Muscle of leg (tissue), 16 donors: Measurements from ENCODE around the gene EIF1AD. TPM values are rescaled to one million over a fixed set of nuclear protein-coding genes. Genes with fewer than 3 reads are reported as not detected.

Source experiments
- DNase-seq: peaks from one replicate; pipeline ENCODE4 v3.0.0; 2013
- H3K27ac ChIP-seq: one replicate; pipeline ENCODE4 v1.5.1; 2013; ENCODE audit warnings: mild to moderate bottlenecking, low read length, control low read depth
- H3K27me3 ChIP-seq: one replicate; pipeline ENCODE4 v1.6.1; 2013; ENCODE audit warnings: low read length; ENCODE audit not compliant: control insufficient read depth, insufficient read depth
- H3K36me3 ChIP-seq: one replicate; pipeline ENCODE4 v1.6.1; 2013; ENCODE audit warnings: low read length; ENCODE audit not compliant: control insufficient read depth, insufficient read depth
- H3K4me1 ChIP-seq: one replicate; pipeline ENCODE4 v1.6.1; 2013; ENCODE audit warnings: low read length; ENCODE audit not compliant: control insufficient read depth, insufficient read depth
- H3K4me3 ChIP-seq: one replicate; pipeline ENCODE4 v1.5.1; 2013; ENCODE audit warnings: low read length, control low read depth
- H3K9me3 ChIP-seq: replicated peaks from 2 replicates; pipeline ENCODE4 v1.6.1; 2013; ENCODE audit warnings: low read depth, low read length; ENCODE audit not compliant: control insufficient read depth
- whole genome bisulfite sequencing: methylation state at CpG from one replicate; pipeline ENCODE4 v1.1.5; 2013; ENCODE audit warnings: missing lambda C conversion rate; ENCODE audit not compliant: insufficient coverage; 5-methylcytosine and 5-hydroxymethylcytosine counted together
- long read RNA-seq, 11 donors: transcript quantifications; one replicate each; lab custom pipeline, GENCODE V29; 2026
- polyA plus RNA-seq, 8 donors: library from polyadenylated mRNA; unstranded; fragments of 120-200 nt; gene quantifications; one replicate each; pipeline versions ENCODE4 v1.2.1 to v1.2.3, GENCODE V29; 2013; ENCODE audit warnings: inconsistent platforms in 1 of 8, low replicate concordance in 1 of 8; ENCODE audit not compliant: insufficient read length in 8 of 8, insufficient read depth in 1 of 8
- total RNA-seq: library from RNA; stranded (reverse); fragments of 120-200 nt; gene quantifications from one replicate; pipeline ENCODE4 v1.2.4, GENCODE V29; 2013

EIF1AD gene
- total RNA-seq, result 26.0 TPM
- polyA plus RNA-seq, result 10 to 100 TPM; 15.9 to 21.3 (median 18.6) TPM
- long read RNA-seq, donor 1, partial matches to known transcripts, result 0 of 3 reads
- long read RNA-seq, donor 1, other reads (novel, unspliced or antisense), result 0 of 3 reads
- long read RNA-seq, donor 2, result 0 reads
- long read RNA-seq, donor 3, partial matches to known transcripts, result 37 of 218 reads
- long read RNA-seq, donor 3, other reads (novel, unspliced or antisense), result 179 of 218 reads
- long read RNA-seq, donor 4, partial matches to known transcripts, result 0 of 4 reads
- long read RNA-seq, donor 4, other reads (novel, unspliced or antisense), result 0 of 4 reads
- long read RNA-seq, donor 5, partial matches to known transcripts, result 0 of 8 reads
- long read RNA-seq, donor 5, other reads (novel, unspliced or antisense), result 0 of 8 reads
- long read RNA-seq, donor 6, partial matches to known transcripts, result 370 of 418 reads
- long read RNA-seq, donor 6, other reads (novel, unspliced or antisense), result 41 of 418 reads
- long read RNA-seq, donor 7, partial matches to known transcripts, result 0 of 6 reads
- long read RNA-seq, donor 7, other reads (novel, unspliced or antisense), result 0 of 6 reads
- long read RNA-seq, donor 8, partial matches to known transcripts, result 0 of 3 reads
- long read RNA-seq, donor 8, other reads (novel, unspliced or antisense), result 0 of 3 reads
- long read RNA-seq, donor 9, partial matches to known transcripts, result 42 of 227 reads
- long read RNA-seq, donor 9, other reads (novel, unspliced or antisense), result 181 of 227 reads
- long read RNA-seq, donor 10, partial matches to known transcripts, result 0 of 5 reads
- long read RNA-seq, donor 10, other reads (novel, unspliced or antisense), result 0 of 5 reads
- long read RNA-seq, donor 11, partial matches to known transcripts, result 0 of 2 reads
- long read RNA-seq, donor 11, other reads (novel, unspliced or antisense), result 0 of 2 reads

GRCh38 chr11:66001942-66002647, at the start of gene EIF1AD, which contains the start of gene BANF1:
EIF1AD (minus strand) TSS chr11:66002157; CDS start chr11:66000389, 1,768 bp downstream.
BANF1 (plus strand) TSS chr11:66002503; CDS start chr11:66003251, 748 bp downstream.
- under 1% methylated on average over 55 of the region's 55 CpGs for WGBS
- Histone ChIP-seq H3K4me3 (peak within 1 kb of the TSS; percentile 88), H3K9me3 (no peaks in the 10 kb centered on the region), H3K27me3 (no peaks in the 10 kb centered on the region), H3K4me1 (peaks cover 18% of the 10 kb centered on the region), H3K36me3 (peaks cover 53% of the 10 kb centered on the region), H3K27ac (peak within 1 kb of the TSS; percentile 99)
- peak; percentile 99 for DNase-seq

GRCh38 chr11:66051371-66051765, 49.4 kb upstream of the EIF1AD start:
- DNase-seq, result no peak
- 7% methylated on average over 10 of the region's 12 CpGs for WGBS
- H3K4me1 ChIP-seq, result peaks cover 23% of the 10 kb centered on the region
- H3K27me3 ChIP-seq, result peaks cover 19% of the 10 kb centered on the region
- H3K27ac ChIP-seq, result peak overlapping the region; percentile 97
- H3K4me3 ChIP-seq, result peak overlapping the region; percentile 92
- H3K9me3 ChIP-seq, result no peaks in the 10 kb centered on the region
- peaks cover 28% of the 10 kb centered on the region for H3K36me3 ChIP-seq

GRCh38 chr11:66050581-66051231, 48.7 kb upstream of the EIF1AD start:
- H3K4me1 ChIP-seq, result peaks cover 23% of the 10 kb centered on the region
- H3K4me3 ChIP-seq, result no peak overlapping the region
- H3K27ac ChIP-seq, result peak overlapping the region; percentile 97
- peaks cover 21% of the 10 kb centered on the region for H3K27me3 ChIP-seq
- WGBS, result 83% methylated on average over 3 of the region's 5 CpGs
- DNase-seq, result no peak
- H3K36me3 ChIP-seq, result peaks cover 26% of the 10 kb centered on the region
- no peaks in the 10 kb centered on the region for H3K9me3 ChIP-seq

GRCh38 chr11:66048547-66049323, 46.8 kb upstream of the EIF1AD start, which contains the start of gene GAL3ST3:
GAL3ST3 (minus strand) TSS chr11:66049161; CDS start chr11:66045415, 3,746 bp downstream.
- Histone ChIP-seq H3K9me3 (no peaks in the 10 kb centered on the region), H3K27me3 (peaks cover 21% of the 10 kb centered on the region), H3K36me3 (peaks cover 10% of the 10 kb centered on the region), H3K27ac (no peak within 1 kb of the TSS), H3K4me3 (no peak within 1 kb of the TSS), H3K4me1 (peaks cover 27% of the 10 kb centered on the region)
- WGBS, result 3% methylated on average over 19 of the region's 39 CpGs
- DNase-seq, result no peak

- H3K4me3 ChIP-seq, result no peak overlapping the region
Observed at GRCh38 chr11:66047541-66048365, 45.8 kb upstream of the EIF1AD start.

DNA sequence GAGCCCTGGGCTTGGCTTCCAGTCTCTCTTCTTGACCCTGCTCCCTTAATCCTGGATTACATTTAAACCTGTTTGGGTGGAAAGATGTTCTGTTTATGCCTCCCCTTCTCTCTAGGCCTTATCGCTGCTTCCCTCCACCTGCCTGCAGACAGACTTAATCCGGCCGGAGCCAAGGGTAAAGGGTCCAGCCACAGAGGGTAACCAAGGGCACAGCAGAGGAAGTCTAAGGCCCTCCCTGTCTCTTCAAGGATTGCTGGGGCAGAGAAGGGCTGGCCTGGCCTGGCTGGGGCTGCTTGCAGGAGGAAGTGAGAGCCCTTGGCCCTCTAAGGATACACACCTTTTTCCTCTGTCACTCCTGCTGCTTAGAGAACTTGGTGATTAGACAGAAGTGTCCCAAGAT, 44.9 kb upstream of the EIF1AD start:
- DNase-seq, result no peak
- Histone ChIP-seq H3K36me3 (no peaks in the 10 kb centered on the region), H3K4me1 (peaks cover 19% of the 10 kb centered on the region), H3K4me3 (no peak overlapping the region), H3K27me3 (peaks cover 21% of the 10 kb centered on the region), H3K9me3 (no peaks in the 10 kb centered on the region), H3K27ac (no peak overlapping the region)
- WGBS, result 79% methylated on average over 2 of the region's 3 CpGs

More at GRCh38 chr11:66047541-66048365, 45.8 kb upstream of the EIF1AD start:
- Histone ChIP-seq H3K27me3 (peaks cover 21% of the 10 kb centered on the region), H3K9me3 (no peaks in the 10 kb centered on the region), H3K27ac (no peak overlapping the region), H3K36me3 (peaks cover under 1% of the 10 kb centered on the region), H3K4me1 (peaks cover 19% of the 10 kb centered on the region)
- 71% methylated on average over 9 of the region's 11 CpGs for WGBS
- DNase-seq, result no peak

DNA sequence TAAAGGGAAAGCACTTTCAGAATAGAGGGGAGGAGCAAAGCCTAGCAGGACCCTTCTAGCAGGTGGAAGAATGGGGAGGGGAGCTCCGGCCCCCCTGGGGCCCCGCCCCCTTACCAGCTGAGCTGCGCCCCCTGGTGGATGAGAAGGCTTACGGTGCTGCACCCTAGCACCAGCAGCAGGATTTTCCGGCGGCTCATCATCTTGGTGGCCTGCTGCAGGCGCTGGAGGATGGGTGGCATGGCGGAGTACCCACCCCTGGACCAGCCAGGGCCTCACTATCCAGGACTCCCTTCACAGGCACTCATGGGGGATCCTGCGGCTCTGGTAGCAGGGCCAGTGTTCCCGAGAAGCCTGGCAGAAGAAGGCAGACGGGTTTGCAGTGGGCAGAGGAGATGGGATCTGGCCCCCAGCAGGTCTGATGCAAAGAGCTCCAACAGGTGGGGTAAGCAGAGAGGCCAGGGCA, 43.3 kb upstream of the EIF1AD start:
- Histone ChIP-seq H3K9me3 (no peaks in the 10 kb centered on the region), H3K4me1 (peaks cover 8% of the 10 kb centered on the region), H3K4me3 (no peak overlapping the region), H3K27me3 (peaks cover 21% of the 10 kb centered on the region), H3K36me3 (no peaks in the 10 kb centered on the region), H3K27ac (no peak overlapping the region)
- 4% methylated on average over 9 of the region's 11 CpGs for WGBS
- peak; percentile 77 for DNase-seq

- H3K4me3 ChIP-seq, result no peak overlapping the region
- DNase-seq, result no peak
Observed at GRCh38 chr11:66044757-66045156, 42.8 kb upstream of the EIF1AD start.

More at GRCh38 chr11:66044757-66045156, 42.8 kb upstream of the EIF1AD start:
- Histone ChIP-seq H3K27ac (no peak overlapping the region), H3K9me3 (no peaks in the 10 kb centered on the region), H3K36me3 (no peaks in the 10 kb centered on the region), H3K27me3 (peaks cover 21% of the 10 kb centered on the region), H3K4me1 (peaks cover 8% of the 10 kb centered on the region)
- WGBS, result 69% methylated on average over 4 of the region's 6 CpGs
